Neural progenitor cell (in vitro differentiated cells): ENCODE results near the gene FRY. TPM values are rescaled to one million over a fixed set of nuclear protein-coding genes. Genes with fewer than 3 reads are reported as not detected.
"Not testable (repeated sequence)": the region's sequence is repeated elsewhere in the genome, so short reads cannot be mapped to it uniquely, and the experiment has no call there.

Experiments
- DNase-seq: peaks from one replicate; pipeline ENCODE4 v3.0.0-alpha.2; 2016; ENCODE audit warnings: low spot score
- H2AFZ ChIP-seq: fragments of 200-600 bp; sonication (generic); replicated peaks from 2 replicates; pipeline ENCODE4 v1.6.1; 2016; ENCODE audit warnings: antibody characterized with exemption
- H3F3A ChIP-seq: fragments of 200-600 bp; sonication (generic); 2 replicates; pipeline ENCODE4 v1.6.1; 2016; ENCODE audit warnings: antibody characterized with exemption, low read depth
- H3K27ac ChIP-seq: fragments of 200-600 bp; sonication (generic); 2 replicates; pipeline ENCODE4 v1.5.1; 2016; ENCODE audit warnings: mild to moderate bottlenecking
- H3K27me3 ChIP-seq: fragments of 200-600 bp; sonication (generic); 2 replicates; pipeline ENCODE4 v1.6.1; 2016; ENCODE audit warnings: mild to moderate bottlenecking, moderate library complexity
- H3K36me3 ChIP-seq: fragments of 200-600 bp; sonication (generic); 2 replicates; pipeline ENCODE4 v1.5.1; 2016
- H3K4me1 ChIP-seq: fragments of 200-600 bp; sonication (generic); 2 replicates; pipeline ENCODE4 v1.6.1; 2016; ENCODE audit warnings: mixed run types
- H3K4me2 ChIP-seq: fragments of 200-600 bp; sonication (generic); 2 replicates; pipeline ENCODE4 v1.6.1; 2016
- H3K4me3 ChIP-seq: fragments of 200-600 bp; sonication (generic); 2 replicates; pipeline ENCODE4 v1.5.1; 2016
- H3K79me2 ChIP-seq: fragments of 200-600 bp; sonication (generic); 2 replicates; pipeline ENCODE4 v1.6.1; 2016; ENCODE audit warnings: low read depth
- H3K9ac ChIP-seq: fragments of 200-600 bp; sonication (generic); 2 replicates; pipeline ENCODE4 v1.6.1; 2016
- H3K9me3 ChIP-seq: fragments of 200-600 bp; sonication (generic); 2 replicates; pipeline ENCODE4 v1.5.1; 2016; ENCODE audit warnings: low read depth
- H4K20me1 ChIP-seq: fragments of 200-600 bp; sonication (generic); 2 replicates; pipeline ENCODE4 v1.6.1; 2016; ENCODE audit warnings: low read depth
- H3K27ac Mint-ChIP-seq: 3 replicates; pipeline ENCODE4 v1.8.0; 2021; ENCODE audit warnings: mixed read lengths
- H3K27me3 Mint-ChIP-seq: 2 replicates; pipeline ENCODE4 v1.8.0; 2022; ENCODE audit warnings: low read depth, mild to moderate bottlenecking, inconsistent platforms, moderate library complexity, mixed read lengths; ENCODE audit not compliant: insufficient read depth
- H3K36me3 Mint-ChIP-seq: 3 replicates; pipeline ENCODE4 v1.8.0; 2021; ENCODE audit warnings: mixed read lengths
- H3K4me1 Mint-ChIP-seq: 3 replicates; pipeline ENCODE4 v1.8.0; 2021; ENCODE audit warnings: mixed read lengths
- H3K4me3 Mint-ChIP-seq: 3 replicates; pipeline ENCODE4 v1.8.0; 2021; ENCODE audit warnings: mild to moderate bottlenecking, moderate library complexity, mixed read lengths
- H3K9me3 Mint-ChIP-seq: 3 replicates; pipeline ENCODE4 v1.8.0; 2020; ENCODE audit warnings: mixed read lengths
- EZH2 ChIP-seq: fragments of 200-600 bp; sonication (generic); IDR thresholded peaks from 2 replicates; pipeline ENCODE4 v1.6.1; 2017; ENCODE audit warnings: antibody characterized with exemption, mild to moderate bottlenecking, moderate library complexity
- EZH2phosphoT487 ChIP-seq: fragments of 200-600 bp; sonication (generic); IDR thresholded peaks from 2 replicates; pipeline ENCODE4 v1.6.1; 2017; ENCODE audit warnings: antibody characterized with exemption
- total RNA-seq: library from RNA; depleted of rRNA; stranded (reverse); fragments of >200 nt; gene quantifications from 2 replicates; pipeline ENCODE4 v1.2.3, GENCODE V29; 2015; ENCODE audit warnings: low replicate concordance
- TF ChIP-seq, protein P1 (sequence below): fragments of 200-600 bp; sonication (generic); IDR thresholded peaks from 2 replicates; pipeline ENCODE4 v1.5.1; 2017; ENCODE audit warnings: antibody characterized with exemption, mild to moderate bottlenecking

Gene FRY
- total RNA-seq, 1 donor from 2014 or later: 12.6 TPM

DNA sequence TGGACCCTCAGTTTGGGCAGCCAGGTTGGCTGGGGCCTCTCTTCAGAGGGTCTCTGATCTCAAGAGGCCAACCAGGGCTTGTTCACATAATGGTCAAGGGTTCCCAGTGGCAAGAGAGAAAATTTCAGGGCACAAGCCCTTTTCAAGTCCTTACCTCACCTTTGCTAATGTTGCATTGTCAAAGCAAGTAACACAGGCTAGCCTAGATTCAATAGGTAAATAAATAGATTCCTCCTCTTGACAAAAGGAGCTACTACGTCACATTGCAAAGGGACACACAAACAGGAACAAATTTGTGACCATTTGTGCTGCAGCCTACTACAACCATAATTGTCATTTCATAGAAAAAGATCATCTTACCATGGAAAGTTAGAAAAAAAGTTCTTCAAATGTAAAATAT lies 33.9 kb upstream of the FRY start:
- TF ChIP-seq, protein P1, sequence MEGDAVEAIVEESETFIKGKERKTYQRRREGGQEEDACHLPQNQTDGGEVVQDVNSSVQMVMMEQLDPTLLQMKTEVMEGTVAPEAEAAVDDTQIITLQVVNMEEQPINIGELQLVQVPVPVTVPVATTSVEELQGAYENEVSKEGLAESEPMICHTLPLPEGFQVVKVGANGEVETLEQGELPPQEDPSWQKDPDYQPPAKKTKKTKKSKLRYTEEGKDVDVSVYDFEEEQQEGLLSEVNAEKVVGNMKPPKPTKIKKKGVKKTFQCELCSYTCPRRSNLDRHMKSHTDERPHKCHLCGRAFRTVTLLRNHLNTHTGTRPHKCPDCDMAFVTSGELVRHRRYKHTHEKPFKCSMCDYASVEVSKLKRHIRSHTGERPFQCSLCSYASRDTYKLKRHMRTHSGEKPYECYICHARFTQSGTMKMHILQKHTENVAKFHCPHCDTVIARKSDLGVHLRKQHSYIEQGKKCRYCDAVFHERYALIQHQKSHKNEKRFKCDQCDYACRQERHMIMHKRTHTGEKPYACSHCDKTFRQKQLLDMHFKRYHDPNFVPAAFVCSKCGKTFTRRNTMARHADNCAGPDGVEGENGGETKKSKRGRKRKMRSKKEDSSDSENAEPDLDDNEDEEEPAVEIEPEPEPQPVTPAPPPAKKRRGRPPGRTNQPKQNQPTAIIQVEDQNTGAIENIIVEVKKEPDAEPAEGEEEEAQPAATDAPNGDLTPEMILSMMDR: no peak
- TF ChIP-seq EZH2phosphoT487: no peak
- no peaks in the 10 kb centered on the region for H4K20me1 ChIP-seq
- no peak overlapping the region for H3K27ac Mint-ChIP-seq
- H3K9ac ChIP-seq: no peak overlapping the region
- peaks cover 10% of the 10 kb centered on the region for H3F3A ChIP-seq
- H3K4me2 ChIP-seq: no peak overlapping the region
- H3K36me3 Mint-ChIP-seq: no peaks in the 10 kb centered on the region
- H3K9me3 Mint-ChIP-seq: peaks cover 10% of the 10 kb centered on the region
- no peaks in the 10 kb centered on the region for H3K27me3 ChIP-seq
- no peak overlapping the region for H3K4me3 Mint-ChIP-seq
- H3K27ac ChIP-seq: no peak overlapping the region
- peaks cover 8% of the 10 kb centered on the region for H3K27me3 Mint-ChIP-seq
- no peaks in the 10 kb centered on the region for H3K9me3 ChIP-seq
- no peak for DNase-seq
- H3K4me3 ChIP-seq: no peak overlapping the region
- peaks cover 3% of the 10 kb centered on the region for H3K4me1 ChIP-seq
- H3K36me3 ChIP-seq: no peaks in the 10 kb centered on the region
- peaks cover 9% of the 10 kb centered on the region for H3K4me1 Mint-ChIP-seq
- no peak overlapping the region for H2AFZ ChIP-seq
- no peaks in the 10 kb centered on the region for H3K79me2 ChIP-seq

DNA sequence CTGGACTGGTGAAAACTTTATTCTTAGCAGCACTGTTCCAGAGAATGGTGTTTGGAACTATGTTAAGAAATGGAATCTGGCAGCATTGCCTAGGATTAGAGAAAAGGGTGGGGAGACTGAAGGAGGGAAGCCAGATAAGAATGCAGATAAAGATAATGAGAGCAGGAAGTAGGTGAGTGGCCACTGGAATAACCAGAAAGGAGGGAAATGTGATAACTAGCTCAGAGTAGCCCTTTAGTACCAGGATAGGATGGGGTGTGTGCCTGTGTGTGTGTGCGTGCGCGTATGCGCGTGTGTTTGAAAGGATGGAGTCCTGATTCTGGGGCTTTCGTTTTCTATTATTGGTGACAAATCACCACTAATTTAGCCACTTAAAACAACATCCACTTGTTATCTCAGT lies 33.4 kb upstream of the FRY start:
- H3K79me2 ChIP-seq: no peaks in the 10 kb centered on the region
- no peak for DNase-seq
- Mint-ChIP-seq H3K4me3 (no peak overlapping the region), H3K27me3 (peaks cover 8% of the 10 kb centered on the region), H3K9me3 (peaks cover 8% of the 10 kb centered on the region), H3K4me1 (peaks cover 9% of the 10 kb centered on the region), H3K27ac (no peak overlapping the region), H3K36me3 (no peaks in the 10 kb centered on the region)
- no peaks in the 10 kb centered on the region for H3K36me3 ChIP-seq
- peaks cover 3% of the 10 kb centered on the region for H3K4me1 ChIP-seq
- no peak overlapping the region for H3K4me3 ChIP-seq
- no peaks in the 10 kb centered on the region for H3K27me3 ChIP-seq
- no peak overlapping the region for H3K4me2 ChIP-seq
- no peak overlapping the region for H2AFZ ChIP-seq
- H3K9ac ChIP-seq: no peak overlapping the region
- TF ChIP-seq, protein P1: no peak
- TF ChIP-seq EZH2 (no peak), EZH2phosphoT487 (no peak)
- no peak overlapping the region for H3K27ac ChIP-seq
- H3F3A ChIP-seq: peaks cover 10% of the 10 kb centered on the region
- no peaks in the 10 kb centered on the region for H3K9me3 ChIP-seq
- H4K20me1 ChIP-seq: no peaks in the 10 kb centered on the region

DNA sequence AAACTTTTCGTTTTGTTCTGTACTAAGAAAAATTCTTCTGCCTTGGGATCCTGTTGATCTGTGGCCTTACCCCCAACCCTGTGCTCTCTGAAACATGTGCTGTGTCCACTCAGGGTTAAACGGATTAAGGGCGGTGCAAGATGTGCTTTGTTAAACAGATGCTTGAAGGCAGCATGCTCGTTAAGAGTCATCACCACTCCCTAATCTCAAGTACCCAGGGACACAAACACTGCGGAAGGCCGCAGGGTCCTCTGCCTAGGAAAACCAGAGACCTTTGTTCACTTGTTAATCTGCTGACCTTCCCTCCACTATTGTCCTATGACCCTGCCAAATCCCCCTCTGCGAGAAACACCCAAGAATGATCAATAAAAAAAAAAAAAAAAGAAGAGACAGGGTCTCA lies 30.8 kb upstream of the FRY start:
- H3K9ac ChIP-seq, H3K27ac ChIP-seq, H3K4me1 Mint-ChIP-seq, H4K20me1 ChIP-seq, H3K27me3 Mint-ChIP-seq, H3K9me3 ChIP-seq, H3K27me3 ChIP-seq, H3K27ac Mint-ChIP-seq, H3K4me2 ChIP-seq, H2AFZ ChIP-seq, H3K4me3 ChIP-seq, H3K36me3 ChIP-seq, DNase-seq, H3K9me3 Mint-ChIP-seq, H3K4me3 Mint-ChIP-seq, H3K36me3 Mint-ChIP-seq, H3K4me1 ChIP-seq, H3K79me2 ChIP-seq: not testable (repeated sequence)
- peaks cover 10% of the 10 kb centered on the region for H3F3A ChIP-seq

DNA sequence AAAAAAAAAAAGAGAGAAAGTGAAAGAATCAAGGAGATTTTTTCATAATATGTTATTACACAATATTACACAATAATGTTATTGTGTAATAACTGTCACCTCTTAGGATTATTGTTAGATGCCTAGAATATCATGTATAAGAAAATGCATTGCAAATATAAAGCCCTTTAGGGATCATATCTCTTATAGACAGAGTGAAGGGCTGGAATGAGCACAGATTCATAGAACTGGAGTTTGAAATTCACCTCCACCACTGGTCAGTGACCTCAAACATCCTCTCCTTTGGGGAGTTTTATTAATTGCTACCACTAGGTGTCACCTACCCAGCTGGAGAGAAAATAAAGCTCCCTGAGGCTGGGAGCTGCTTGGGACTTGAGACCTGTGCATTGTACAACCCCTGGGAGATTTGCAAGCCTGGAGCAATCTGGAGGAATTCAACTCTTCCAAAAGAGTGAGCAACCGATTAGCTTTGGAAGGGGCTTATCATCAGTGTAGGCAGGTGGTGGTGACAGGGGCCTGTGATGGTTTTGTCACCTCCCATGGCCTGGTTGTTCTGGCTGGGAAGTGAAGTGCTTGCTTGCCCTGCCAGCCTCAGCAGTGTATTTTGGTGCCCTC lies 30.3 kb upstream of the FRY start:
- H3K4me3 ChIP-seq: no peak overlapping the region
- H4K20me1 ChIP-seq: no peaks in the 10 kb centered on the region
- TF ChIP-seq, protein P1: peak; percentile 59
- TF ChIP-seq EZH2 (no peak), EZH2phosphoT487 (no peak)
- H3K79me2 ChIP-seq: no peaks in the 10 kb centered on the region
- peak; percentile 61 for DNase-seq
- H3K4me1 ChIP-seq: peaks cover 3% of the 10 kb centered on the region
- H3K9ac ChIP-seq: no peak overlapping the region
- H3K9me3 ChIP-seq: no peaks in the 10 kb centered on the region
- Mint-ChIP-seq H3K36me3 (no peaks in the 10 kb centered on the region), H3K27ac (no peak overlapping the region), H3K4me3 (no peak overlapping the region), H3K4me1 (peaks cover 9% of the 10 kb centered on the region), H3K9me3 (peaks cover 2% of the 10 kb centered on the region), H3K27me3 (peaks cover 8% of the 10 kb centered on the region)
- H3K36me3 ChIP-seq: no peaks in the 10 kb centered on the region
- H2AFZ ChIP-seq: no peak overlapping the region
- peaks cover 10% of the 10 kb centered on the region for H3F3A ChIP-seq
- no peak overlapping the region for H3K27ac ChIP-seq
- no peak overlapping the region for H3K4me2 ChIP-seq
- H3K27me3 ChIP-seq: no peaks in the 10 kb centered on the region
